ENCODE results near the gene CAMTA1. TPM values are rescaled to one million over a fixed set of nuclear protein-coding genes. Genes with fewer than 3 reads are reported as not detected.

CAMTA1 gene
- polyA plus RNA-seq, 1 donor (not counting 4 experiments of a cell fraction or from before 2014, with no cell fraction given) = 51.4 TPM

- no peaks in the 10 kb centered on the region for H3K36me3 ChIP-seq (ENCODE audit: control insufficient read depth in 2 of 2, extremely low read depth in 1 of 2, insufficient read depth in 2 of 2, low read length in 2 of 2)
- dilution Hi-C loops (cut with MboI; ENCODE audit: extremely low pct_ligation_motif_present, low sequenced_read_pairs) = no loop called here
- peaks cover 19% of the 10 kb centered on the region for H3K27me3 ChIP-seq (ENCODE audit: control insufficient read depth, extremely low read depth, insufficient read depth, low read length)
- no peak for FAIRE-seq
- H2AFZ ChIP-seq (ENCODE audit: control insufficient read depth, low read length) = no peak overlapping the region
- TF ChIP-seq CTCF (optimal IDR thresholded peaks at IDR 0.05 in 1 of 3, IDR thresholded peaks at IDR 0.05 in 1 of 3, conservative IDR thresholded peaks at IDR 0.05 in 1 of 3; ENCODE audit: extremely low read depth in 1 of 3, insufficient read depth in 2 of 3, low read length in 3 of 3) = no peak
- TF ChIP-seq EZH2 (IDR thresholded peaks at IDR 0.05; ENCODE audit: low read length) = no peak
- H3K9me3 ChIP-seq (ENCODE audit: control insufficient read depth, low read depth, low read length) = no peaks in the 10 kb centered on the region
- H3K9ac ChIP-seq (ENCODE audit: control insufficient read depth, extremely low read depth, insufficient read depth, low read length) = no peak overlapping the region
- H3K4me3 ChIP-seq (ENCODE audit: control insufficient read depth in 2 of 3, extremely low read depth in 1 of 3, insufficient read depth in 2 of 3, low read depth in 1 of 3, low read length in 3 of 3) = no peak overlapping the region
- no peak overlapping the region for H3K27ac ChIP-seq (ENCODE audit: control insufficient read depth, insufficient read depth, low read length)
- no peaks in the 10 kb centered on the region for H3K4me1 ChIP-seq (ENCODE audit: control insufficient read depth, extremely low read depth, insufficient read depth, low read length)
- no peaks in the 10 kb centered on the region for H3K79me2 ChIP-seq (ENCODE audit: control insufficient read depth, insufficient read depth, low read length)
- H3K4me2 ChIP-seq (ENCODE audit: control insufficient read depth, extremely low read depth, insufficient read depth, low read depth, low read length) = no peak overlapping the region
- no peaks in the 10 kb centered on the region for H3K9me1 ChIP-seq (ENCODE audit: control insufficient read depth, extremely low read depth, insufficient read depth, low read length)
- DNase-seq (ENCODE audit: low read depth, low spot score) = no peak
- H4K20me1 ChIP-seq (ENCODE audit: control insufficient read depth, extremely low read depth, insufficient read depth, low read length) = no peaks in the 10 kb centered on the region
Observed at GRCh38 chr1:7652061-7652460, 866.8 kb downstream of the CAMTA1 start.

- Histone ChIP-seq H3K27me3 (ENCODE audit: control insufficient read depth, extremely low read depth, insufficient read depth, low read length) (peaks cover 19% of the 10 kb centered on the region), H3K9ac (ENCODE audit: control insufficient read depth, extremely low read depth, insufficient read depth, low read length) (no peak overlapping the region), H3K27ac (ENCODE audit: control insufficient read depth, insufficient read depth, low read length) (no peak overlapping the region), H3K9me3 (ENCODE audit: control insufficient read depth, low read depth, low read length) (no peaks in the 10 kb centered on the region), H3K9me1 (ENCODE audit: control insufficient read depth, extremely low read depth, insufficient read depth, low read length) (no peaks in the 10 kb centered on the region), H3K4me3 (ENCODE audit: control insufficient read depth in 2 of 3, extremely low read depth in 1 of 3, insufficient read depth in 2 of 3, low read depth in 1 of 3, low read length in 3 of 3) (no peak overlapping the region), H3K4me1 (ENCODE audit: control insufficient read depth, extremely low read depth, insufficient read depth, low read length) (no peaks in the 10 kb centered on the region), H3K79me2 (ENCODE audit: control insufficient read depth, insufficient read depth, low read length) (no peaks in the 10 kb centered on the region), H3K36me3 (ENCODE audit: control insufficient read depth in 2 of 2, extremely low read depth in 1 of 2, insufficient read depth in 2 of 2, low read length in 2 of 2) (no peaks in the 10 kb centered on the region), H2AFZ (ENCODE audit: control insufficient read depth, low read length) (no peak overlapping the region), H4K20me1 (ENCODE audit: control insufficient read depth, extremely low read depth, insufficient read depth, low read length) (no peaks in the 10 kb centered on the region), H3K4me2 (ENCODE audit: control insufficient read depth, extremely low read depth, insufficient read depth, low read depth, low read length) (no peak overlapping the region)
- no peak for FAIRE-seq
- dilution Hi-C loops (cut with MboI; ENCODE audit: extremely low pct_ligation_motif_present, low sequenced_read_pairs) = no loop called here
- no peak for TF ChIP-seq EZH2 (IDR thresholded peaks at IDR 0.05; ENCODE audit: low read length)
- TF ChIP-seq CTCF (optimal IDR thresholded peaks at IDR 0.05 in 1 of 3, IDR thresholded peaks at IDR 0.05 in 1 of 3, conservative IDR thresholded peaks at IDR 0.05 in 1 of 3; ENCODE audit: extremely low read depth in 1 of 3, insufficient read depth in 2 of 3, low read length in 3 of 3) = no peak
- no peak for DNase-seq (ENCODE audit: low read depth, low spot score)
Observed at GRCh38 chr1:7652515-7653098, 867.4 kb downstream of the CAMTA1 start.

All from keratinocyte (primary cell).